Kidney epithelial cell (primary cell): ENCODE measurements around the gene FBXW8. TPM values are rescaled to one million over a fixed set of nuclear protein-coding genes. Genes with fewer than 3 reads are reported as not detected.

ENCODE experiments used
- DNase-seq: peaks from one replicate; pipeline ENCODE4 v3.0.0-alpha.2; 2010; ENCODE audit warnings: low read depth
- H3K27me3 ChIP-seq: 2 replicates; pipeline ENCODE4 v1.6.0; 2011; ENCODE audit warnings: low read length; ENCODE audit not compliant: control insufficient read depth, insufficient read depth
- H3K36me3 ChIP-seq: 2 replicates; pipeline ENCODE4 v1.5.1; 2011; ENCODE audit warnings: low read length; ENCODE audit not compliant: control insufficient read depth, insufficient read depth
- H3K4me3 ChIP-seq: 2 replicates; pipeline ENCODE4 v1.5.1; 2011; ENCODE audit warnings: low read depth, mild to moderate bottlenecking, control low read depth, low read length
- CTCF ChIP-seq: IDR thresholded peaks from 2 replicates; pipeline ENCODE4 v1.5.1; 2011; ENCODE audit warnings: mild to moderate bottlenecking, moderate library complexity, low read length, control low read depth, inconsistent platforms; ENCODE audit not compliant: insufficient read depth, poor library complexity, severe bottlenecking
- total RNA-seq: library from RNA; depleted of rRNA; stranded (reverse); fragments of >200 nt; gene quantifications from 2 replicates; pipeline ENCODE4 v1.2.3, GENCODE V29; 2015

The FBXW8 gene
- total RNA-seq, 1 donor from 2014 or later: 25.4 TPM

GRCh38 chr12:117067638-117068037, 156.9 kb downstream of the FBXW8 start:
- Histone ChIP-seq H3K4me3 (no peak overlapping the region), H3K36me3 (no peaks in the 10 kb centered on the region), H3K27me3 (peaks cover 2% of the 10 kb centered on the region)
- DNase-seq: no peak
- no peak for TF ChIP-seq CTCF

DNA sequence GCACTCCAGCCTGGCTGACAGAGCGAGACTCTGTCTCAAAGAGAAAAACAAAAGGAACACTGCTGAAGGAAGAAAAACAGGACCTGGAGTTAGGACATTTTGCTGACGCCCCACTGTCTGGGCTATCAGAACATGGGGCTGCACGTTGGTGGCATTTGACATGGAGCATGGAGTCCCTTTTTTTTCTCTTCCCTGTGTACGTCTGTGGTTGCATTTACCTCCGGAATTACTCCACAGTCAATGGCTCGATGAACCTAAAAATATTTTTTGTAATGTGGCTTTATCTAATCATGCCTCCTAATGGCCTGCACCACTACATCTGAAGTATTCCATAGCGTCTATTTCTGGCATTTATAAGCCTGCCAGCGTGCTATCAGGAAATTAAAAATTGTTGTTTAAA, 157.7 kb downstream of the FBXW8 start:
- peaks cover 1% of the 10 kb centered on the region for H3K27me3 ChIP-seq

GRCh38 chr12:117069101-117069797, 158.5 kb downstream of the FBXW8 start:
- TF ChIP-seq CTCF: no peak
- Histone ChIP-seq H3K36me3 (no peaks in the 10 kb centered on the region), H3K4me3 (no peak overlapping the region), H3K27me3 (no peaks in the 10 kb centered on the region)
- no peak for DNase-seq

More for the DNA sequence above, 157.7 kb downstream of the FBXW8 start:
- no peaks in the 10 kb centered on the region for H3K36me3 ChIP-seq
- no peak for DNase-seq
- H3K4me3 ChIP-seq: no peak overlapping the region
- no peak for TF ChIP-seq CTCF

GRCh38 chr12:117069926-117070900, 159.5 kb downstream of the FBXW8 start:
- H3K4me3 ChIP-seq: no peak overlapping the region
- no peaks in the 10 kb centered on the region for H3K36me3 ChIP-seq
- H3K27me3 ChIP-seq: no peaks in the 10 kb centered on the region
- DNase-seq: no peak
- TF ChIP-seq CTCF: no peak

- H3K27me3 ChIP-seq: no peaks in the 10 kb centered on the region
Observed at GRCh38 chr12:117071009-117071408, 160.3 kb downstream of the FBXW8 start.

More at GRCh38 chr12:117071009-117071408, 160.3 kb downstream of the FBXW8 start:
- no peak for TF ChIP-seq CTCF
- DNase-seq: no peak
- Histone ChIP-seq H3K4me3 (no peak overlapping the region), H3K36me3 (no peaks in the 10 kb centered on the region)
